Measurements from ENCODE around the gene DCUN1D1. TPM values are rescaled to one million over a fixed set of nuclear protein-coding genes. Genes with fewer than 3 reads are reported as not detected.
A peak's percentile ranks its signal among the peaks of the same experiment; 100 is the strongest.

DCUN1D1 gene
- total RNA-seq, result 10 to 100 TPM; 37.5 to 62.0 (median 40.5) TPM
- long read RNA-seq, donor 1, full-length matches to known transcripts, result 21 of 27 reads
- long read RNA-seq, donor 1, partial matches to known transcripts, result 2 of 27 reads
- long read RNA-seq, donor 1, other reads (novel, unspliced or antisense), result 4 of 27 reads
- long read RNA-seq, donor 2, full-length matches to known transcripts, result 5 of 15 reads
- long read RNA-seq, donor 2, partial matches to known transcripts, result 0 of 15 reads
- long read RNA-seq, donor 2, other reads (novel, unspliced or antisense), result 10 of 15 reads

GRCh38 chr3:182980204-182981037 is at the start of gene DCUN1D1:
Gene DCUN1D1, minus strand, starts transcription at chr3:182980538. Its CDS starts 49 bp downstream, at chr3:182980489.
- ATAC-seq (peak; percentile 97), DNase-seq (peak; percentile 90 to 94 (median 93))
- no peak for TF ChIP-seq CTCF (IDR thresholded peaks at IDR 0.05)
- Histone ChIP-seq H3K36me3 (ENCODE audit: low read depth) (no peaks in the 10 kb centered on the region), H3K4me3 (peak within 1 kb of the TSS; percentile 88), H3K4me1 (ENCODE audit: low read depth) (peaks cover 11% of the 10 kb centered on the region), H3K9me3 (no peaks in the 10 kb centered on the region)
- intact Hi-C loops (cut with DNase I, micrococcal nuclease), result no loop called here

- DNase-seq, result no peak
- intact Hi-C loops (cut with DNase I, micrococcal nuclease), result no loop called here
- no peaks in the 10 kb centered on the region for H3K9me3 ChIP-seq
- H3K4me3 ChIP-seq, result no peak overlapping the region
- ATAC-seq, result no peak
- H3K4me1 ChIP-seq (ENCODE audit: low read depth), result no peaks in the 10 kb centered on the region
- no peaks in the 10 kb centered on the region for H3K36me3 ChIP-seq (ENCODE audit: low read depth)
- no peak for TF ChIP-seq CTCF (IDR thresholded peaks at IDR 0.05)
Measured at GRCh38 chr3:183028416-183028815, 48.1 kb upstream of the DCUN1D1 start.

GRCh38 chr3:183027276-183027675 is 46.9 kb upstream of the DCUN1D1 start:
- no peak for TF ChIP-seq CTCF (IDR thresholded peaks at IDR 0.05)
- DNase-seq (no peak), ATAC-seq (no peak)
- Histone ChIP-seq H3K4me3 (no peak overlapping the region), H3K4me1 (ENCODE audit: low read depth) (no peaks in the 10 kb centered on the region), H3K9me3 (no peaks in the 10 kb centered on the region), H3K36me3 (ENCODE audit: low read depth) (no peaks in the 10 kb centered on the region)
- intact Hi-C loops (cut with DNase I, micrococcal nuclease), result no loop called here

- H3K36me3 ChIP-seq (ENCODE audit: low read depth), result no peaks in the 10 kb centered on the region
Measured at GRCh38 chr3:183022936-183023516, 42.7 kb upstream of the DCUN1D1 start.

More at GRCh38 chr3:183022936-183023516, 42.7 kb upstream of the DCUN1D1 start:
- no peak for DNase-seq
- H3K9me3 ChIP-seq, result no peaks in the 10 kb centered on the region
- H3K4me1 ChIP-seq (ENCODE audit: low read depth), result no peaks in the 10 kb centered on the region
- no peak for TF ChIP-seq CTCF (IDR thresholded peaks at IDR 0.05)
- no peak overlapping the region for H3K4me3 ChIP-seq
- intact Hi-C loops (cut with DNase I, micrococcal nuclease), result no loop called here
- peak; percentile 34 for ATAC-seq

Data from mucosa of descending colon (tissue), 3 donors.